T-cell (primary cell): Measurements from ENCODE around the gene TCEAL5. TPM values are rescaled to one million over a fixed set of nuclear protein-coding genes. Genes with fewer than 3 reads are reported as not detected.

Source experiments
- ATAC-seq, 4 experiments: fragments of 200-7000 bp in 3 of 4; fragments of 150-1000 bp in 1 of 4; cut with Tn5 transposase; replicated peaks in 1 of 4; 1 replicate in 3 of 4; 2 replicates in 1 of 4; pipeline ENCODE4 v1.10.0; 2021; ENCODE audit warnings: moderate library complexity in 3 of 4, mild to moderate bottlenecking in 2 of 4, moderate number of reproducible peaks in 1 of 4
- CTCF ChIA-PET, 2 donors: fragments of 300-600 bp; sonication (Branson Sonifier 250); formaldehyde crosslinking; loops; one replicate each; lab custom pipeline; 2022; ENCODE audit warnings: antibody characterized with exemption in 2 of 2; lab: Charles Lee
- POLR2A ChIA-PET, 2 donors: fragments of 300-600 bp; sonication (Branson Sonifier 250); formaldehyde crosslinking; loops; one replicate each; lab custom pipeline; 2022; ENCODE audit warnings: antibody characterized with exemption in 2 of 2; lab: Charles Lee
- DNase-seq, 35 experiments: peaks; one replicate each; pipeline versions ENCODE4 v3.0.0 to v3.0.0-alpha.2; 2013 to 2023
- H3K27ac ChIP-seq: one replicate; pipeline ENCODE4 v1.5.1; 2013; ENCODE audit warnings: low read length
- H3K27me3 ChIP-seq, 2 experiments: replicated peaks in 1 of 2; 1 replicate in 1 of 2; 2 replicates in 1 of 2; pipeline versions ENCODE4 v1.6.1 to v1.7.0; 2013; ENCODE audit warnings: low read length in 1 of 2, mixed read lengths in 1 of 2; ENCODE audit not compliant: control insufficient read depth in 2 of 2, insufficient read depth in 2 of 2; ENCODE audit errors: extremely low read depth in 1 of 2
- H3K36me3 ChIP-seq, 2 donors: 1 replicate in 1 of 2; 2 replicates in 1 of 2; pipeline versions ENCODE4 v1.6.1 to v1.7.0; 2013; ENCODE audit warnings: low read length in 1 of 2; ENCODE audit not compliant: control insufficient read depth in 2 of 2, insufficient read depth in 1 of 2; ENCODE audit errors: extremely low read depth in 1 of 2
- H3K4me1 ChIP-seq, 2 experiments: 1 replicate in 1 of 2; 2 replicates in 1 of 2; pipeline versions ENCODE4 v1.6.1 to v1.7.0; 2013; ENCODE audit warnings: low read length in 2 of 2, mixed read lengths in 1 of 2; ENCODE audit not compliant: insufficient read depth in 2 of 2, control insufficient read depth in 1 of 2; ENCODE audit errors: extremely low read depth in 1 of 2
- H3K4me3 ChIP-seq, 2 donors: 1 replicate in 1 of 2; 2 replicates in 1 of 2; pipeline versions ENCODE4 v1.5.1 to v1.7.0; 2013; ENCODE audit warnings: mild to moderate bottlenecking in 2 of 2, low read length in 1 of 2, moderate library complexity in 1 of 2; ENCODE audit not compliant: control insufficient read depth in 1 of 2; ENCODE audit errors: extremely low read depth in 1 of 2
- H3K9me3 ChIP-seq: 2 replicates; pipeline ENCODE4 v1.7.0; 2013
- H3K27ac Mint-ChIP-seq, 2 donors: one replicate each; pipeline ENCODE4 v1.8.0; 2020 to 2021; ENCODE audit warnings: mild to moderate bottlenecking in 2 of 2, mixed read lengths in 2 of 2
- H3K27me3 Mint-ChIP-seq, 2 donors: one replicate each; pipeline ENCODE4 v1.8.0; 2021 to 2022; ENCODE audit warnings: mixed read lengths in 2 of 2
- H3K36me3 Mint-ChIP-seq: one replicate; pipeline ENCODE4 v1.8.0; 2021; ENCODE audit warnings: mixed read lengths
- H3K4me1 Mint-ChIP-seq, 3 donors: one replicate each; pipeline ENCODE4 v1.8.0; 2020 to 2022; ENCODE audit warnings: mixed read lengths in 3 of 3, mild to moderate bottlenecking in 1 of 3
- H3K4me3 Mint-ChIP-seq, 3 donors: one replicate each; pipeline ENCODE4 v1.8.0; 2020 to 2022; ENCODE audit warnings: mild to moderate bottlenecking in 3 of 3, mixed read lengths in 3 of 3, moderate library complexity in 3 of 3
- H3K9me3 Mint-ChIP-seq, 3 donors: one replicate each; pipeline ENCODE4 v1.8.0; 2020 to 2022; ENCODE audit warnings: mixed read lengths in 3 of 3
- WGBS: methylation state at CpG from one replicate; pipeline ENCODE4 v1.1.5; 2013; ENCODE audit warnings: missing lambda C conversion rate; ENCODE audit not compliant: insufficient coverage; 5-methylcytosine and 5-hydroxymethylcytosine counted together
- total RNA-seq, 35 experiments: library from RNA in 6 of 35; stranded (reverse) in 6 of 35; fragments of 120-200 nt in 1 of 35; gene quantifications; one replicate each; pipeline versions ENCODE4 v1.2.1 to v1.2.4 and lab custom pipeline; 2013 to 2026

The TCEAL5 gene
- total RNA-seq, 5 donors from 2014 or later (not counting 1 experiment from before 2014, with no cell fraction given): not detected

DNA sequence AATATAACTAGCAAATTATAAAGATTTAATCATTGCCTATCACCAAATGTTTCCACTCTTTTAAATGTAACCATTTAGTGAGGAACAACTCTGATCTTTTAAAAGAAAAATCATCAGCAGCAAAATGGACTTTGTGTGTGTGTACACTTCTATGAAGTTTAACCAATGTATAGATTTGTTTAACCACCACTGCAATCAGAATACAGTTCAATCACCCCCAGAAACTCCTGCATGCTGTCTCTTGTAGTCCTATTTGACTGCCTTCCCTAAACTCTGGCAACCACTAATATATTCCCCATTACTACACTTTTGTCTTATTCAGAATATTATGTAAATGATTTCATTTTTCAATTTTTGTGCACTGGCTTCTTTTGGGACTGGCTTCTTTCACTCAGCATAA, 19.9 kb downstream of the TCEAL5 start:
- H3K36me3 ChIP-seq: no peaks in the 10 kb centered on the region
- POLR2A ChIA-PET: no interaction called here
- no peak overlapping the region for H3K27ac ChIP-seq
- Mint-ChIP-seq H3K36me3 (peaks cover 2% of the 10 kb centered on the region), H3K27ac (no peak overlapping the region), H3K9me3 (no peaks in the 10 kb centered on the region), H3K27me3 (peaks cover 0 to 22% of the 10 kb centered on the region in 2 donors), H3K4me1 (peaks cover 15 to 28% (median 24%) of the 10 kb centered on the region in 3 donors), H3K4me3 (no peak overlapping the region)
- H3K4me3 ChIP-seq: no peak overlapping the region
- H3K4me1 ChIP-seq: peaks cover 0 to 14% of the 10 kb centered on the region in 2 experiments
- CTCF ChIA-PET: no interaction called here
- no peak for DNase-seq
- H3K27me3 ChIP-seq: no peaks in the 10 kb centered on the region
- no peaks in the 10 kb centered on the region for H3K9me3 ChIP-seq
- ATAC-seq: no peak

DNA sequence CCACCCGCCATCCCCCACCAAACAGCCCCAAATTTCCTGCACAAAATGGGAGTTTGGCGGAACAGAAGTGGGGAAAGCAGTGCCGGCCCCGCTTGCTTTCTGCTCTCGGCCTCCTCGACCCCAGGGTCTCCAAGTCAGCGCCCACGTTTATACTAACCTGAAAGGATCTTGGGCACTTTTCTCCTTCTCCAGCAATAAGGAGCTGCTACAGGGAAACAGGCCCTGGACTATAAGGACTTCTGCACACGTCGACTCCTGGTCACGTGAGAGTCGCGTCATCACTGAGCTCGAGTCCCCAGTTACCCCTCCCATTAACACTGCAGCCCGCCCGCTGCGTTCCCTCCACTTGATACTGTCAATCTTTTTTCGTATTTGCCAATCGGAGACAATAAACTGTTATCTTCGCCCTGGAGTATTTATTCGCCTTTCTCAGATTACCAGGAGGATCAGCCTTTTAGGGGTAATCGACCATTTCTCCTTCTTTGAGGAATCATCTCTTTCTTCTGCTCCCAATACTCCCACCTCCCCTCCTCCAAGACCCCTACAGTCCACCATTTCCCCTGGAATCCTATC, 21.5 kb downstream of the TCEAL5 start, which contains the start of gene TCEAL8:
TSS of gene TCEAL8 (minus strand) at position 235 of the 573 bp plus-strand sequence. CDS start 1,176 bp downstream, outside the sequence.
- ChIA-PET CTCF (interaction anchor here (0.6 kb wide), 2 partner anchors 186 to 1099 kb away, joined by 3 read pairs; partner anchors contain the start of gene BEX5 (in 1 of the 2)), POLR2A (no interaction called here)
- Histone ChIP-seq H3K36me3 (no peaks in the 10 kb centered on the region), H3K4me1 (peaks cover 0 to 14% of the 10 kb centered on the region in 2 experiments), H3K27me3 (no peaks in the 10 kb centered on the region), H3K4me3 (peak within 1 kb of the TSS; percentile 82 to 84), H3K9me3 (no peaks in the 10 kb centered on the region), H3K27ac (peak within 1 kb of the TSS; percentile 85)
- H3K36me3 Mint-ChIP-seq: peaks cover 2% of the 10 kb centered on the region
- peaks cover 15 to 28% (median 24%) of the 10 kb centered on the region in 3 donors for H3K4me1 Mint-ChIP-seq
- H3K4me3 Mint-ChIP-seq: peak within 1 kb of the TSS; percentile 88 to 98 (median 96)
- peaks cover 0 to 17% of the 10 kb centered on the region in 2 donors for H3K27me3 Mint-ChIP-seq
- peak within 1 kb of the TSS; percentile 92 to 96 for H3K27ac Mint-ChIP-seq
- 0% methylated on average over 9 of the region's 22 CpGs for WGBS
- DNase-seq (peak; percentile 25 to 81 (median 50)), ATAC-seq (peak; percentile 82 to 95 (median 86))
- no peaks in the 10 kb centered on the region for H3K9me3 Mint-ChIP-seq

- ChIA-PET POLR2A (interaction anchor here in 1 of 2 donors (0.5 kb wide), 1 partner anchor 42 kb away, joined by 4 read pairs; no protein-coding TSS in a partner anchor), CTCF (no interaction called here)
- Histone ChIP-seq H3K9me3 (no peaks in the 10 kb centered on the region), H3K4me3 (peak overlapping the region; percentile 82 to 84), H3K36me3 (no peaks in the 10 kb centered on the region), H3K27ac (peak overlapping the region; percentile 85), H3K4me1 (peaks cover 0 to 14% of the 10 kb centered on the region in 2 experiments), H3K27me3 (no peaks in the 10 kb centered on the region)
- Mint-ChIP-seq H3K4me3 (peak overlapping the region; percentile 88 to 98 (median 96)), H3K4me1 (peaks cover 15 to 28% (median 24%) of the 10 kb centered on the region in 3 donors), H3K27ac (peak overlapping the region; percentile 92 to 96), H3K36me3 (peaks cover 2% of the 10 kb centered on the region), H3K9me3 (no peaks in the 10 kb centered on the region), H3K27me3 (peaks cover 0 to 17% of the 10 kb centered on the region in 2 donors)
- ATAC-seq (peak; percentile 24 to 66 (median 52)), DNase-seq (peak in 13 of 35 experiments; percentile 2 to 48 (median 7))
- 0% methylated on average over 3 of the region's 22 CpGs for WGBS
Observed at GRCh38 chrX:103254171-103254824, 22.3 kb downstream of the TCEAL5 start.

GRCh38 chrX:103253608-103254007, 22.9 kb downstream of the TCEAL5 start:
- Histone ChIP-seq H3K4me1 (peaks cover 0 to 14% of the 10 kb centered on the region in 2 experiments), H3K4me3 (peak overlapping the region; percentile 82 to 84), H3K27ac (peak overlapping the region; percentile 85), H3K36me3 (no peaks in the 10 kb centered on the region), H3K27me3 (no peaks in the 10 kb centered on the region), H3K9me3 (no peaks in the 10 kb centered on the region)
- ChIA-PET POLR2A (interaction anchor here in 1 of 2 donors (0.5 kb wide), 1 partner anchor 42 kb away, joined by 4 read pairs; no protein-coding TSS in a partner anchor), CTCF (interaction anchor here in 1 of 2 donors (0.6 kb wide), 1 partner anchor 353 kb away, joined by 3 read pairs; no protein-coding TSS in a partner anchor)
- Mint-ChIP-seq H3K4me3 (peak overlapping the region; percentile 88 to 98 (median 96)), H3K36me3 (peaks cover 2% of the 10 kb centered on the region), H3K27me3 (peaks cover 0 to 17% of the 10 kb centered on the region in 2 donors), H3K4me1 (peaks cover 15 to 28% (median 24%) of the 10 kb centered on the region in 3 donors), H3K27ac (peak overlapping the region; percentile 92 to 96), H3K9me3 (no peaks in the 10 kb centered on the region)
- WGBS: no CpG with 5 or more reads among the region's 8 CpGs
- no peak for DNase-seq
- no peak for ATAC-seq

- Histone ChIP-seq H3K27me3 (no peaks in the 10 kb centered on the region), H3K4me3 (no peak overlapping the region), H3K4me1 (peaks cover 0 to 14% of the 10 kb centered on the region in 2 experiments), H3K36me3 (no peaks in the 10 kb centered on the region), H3K9me3 (no peaks in the 10 kb centered on the region), H3K27ac (no peak overlapping the region)
- Mint-ChIP-seq H3K9me3 (no peaks in the 10 kb centered on the region), H3K27ac (no peak overlapping the region), H3K36me3 (peaks cover 2% of the 10 kb centered on the region), H3K27me3 (peaks cover 0 to 17% of the 10 kb centered on the region in 2 donors), H3K4me3 (no peak overlapping the region), H3K4me1 (peaks cover 15 to 27% (median 24%) of the 10 kb centered on the region in 3 donors)
- ATAC-seq (no peak), DNase-seq (no peak)
- no CpG with 5 or more reads among the region's 5 CpGs for WGBS
- ChIA-PET POLR2A (no interaction called here), CTCF (no interaction called here)
Observed at GRCh38 chrX:103250977-103251376, 25.6 kb downstream of the TCEAL5 start.

GRCh38 chrX:103249805-103250204, 26.7 kb downstream of the TCEAL5 start:
- Mint-ChIP-seq H3K4me1 (peaks cover 10 to 16% (median 16%) of the 10 kb centered on the region in 3 donors), H3K4me3 (no peak overlapping the region), H3K9me3 (no peaks in the 10 kb centered on the region), H3K27me3 (peaks cover 0 to 13% of the 10 kb centered on the region in 2 donors), H3K36me3 (peaks cover 2% of the 10 kb centered on the region), H3K27ac (no peak overlapping the region)
- no peak overlapping the region for H3K4me3 ChIP-seq
- no peaks in the 10 kb centered on the region for H3K27me3 ChIP-seq
- WGBS: no CpG with 5 or more reads among the region's 1 CpG
- H3K36me3 ChIP-seq: no peaks in the 10 kb centered on the region
- ATAC-seq (no peak), DNase-seq (no peak)
- peaks cover 0 to 10% of the 10 kb centered on the region in 2 experiments for H3K4me1 ChIP-seq
- CTCF ChIA-PET: interaction anchor here in 1 of 2 donors (0.6 kb wide), 1 partner anchor 38 kb away, joined by 4 read pairs; no protein-coding TSS in a partner anchor
- H3K27ac ChIP-seq: no peak overlapping the region
- no peaks in the 10 kb centered on the region for H3K9me3 ChIP-seq
- POLR2A ChIA-PET: no interaction called here
